Uterus (tissue), 2 donors: ENCODE data around the gene SRPRA.

Experiments
- POLR2A ChIP-seq, 2 donors: fragments of 450-650 bp; IDR thresholded peaks; one replicate each; pipeline ENCODE4 v1.6.1; 2016; ENCODE audit warnings: antibody characterized with exemption in 2 of 2, mild to moderate bottlenecking in 1 of 2, moderate library complexity in 1 of 2
- TF ChIP-seq, protein P1 (sequence below), 4 experiments: fragments of 200-600 bp in 2 of 4; fragments of 450-650 bp in 2 of 4; sonication (generic) in 2 of 4; IDR thresholded peaks; one replicate each; pipeline ENCODE4 v1.5.1; 2016 to 2019; ENCODE audit warnings: antibody characterized with exemption in 4 of 4, mild to moderate bottlenecking in 2 of 4, moderate library complexity in 1 of 4

DNA sequence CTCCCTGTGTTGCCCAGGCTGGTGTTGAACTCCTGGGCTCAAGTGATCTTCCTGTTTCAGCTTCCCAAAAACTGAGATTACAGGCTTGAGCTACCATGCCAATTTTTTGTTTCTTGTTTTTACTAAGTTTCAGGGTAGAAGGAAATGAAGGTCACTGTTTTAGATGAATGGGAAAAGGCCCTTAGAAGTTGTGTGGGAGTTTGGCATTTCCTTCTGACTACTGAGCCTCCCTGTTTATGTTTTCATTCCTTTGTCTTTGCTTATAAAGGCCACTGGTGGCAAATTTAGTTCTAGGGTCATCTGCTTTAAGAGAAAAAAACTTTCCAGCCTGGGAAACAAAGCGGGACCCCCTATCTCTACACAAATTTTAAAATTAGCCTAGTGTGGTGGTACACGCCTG, 22.1 kb downstream of the SRPRA start:
- TF ChIP-seq, protein P1, sequence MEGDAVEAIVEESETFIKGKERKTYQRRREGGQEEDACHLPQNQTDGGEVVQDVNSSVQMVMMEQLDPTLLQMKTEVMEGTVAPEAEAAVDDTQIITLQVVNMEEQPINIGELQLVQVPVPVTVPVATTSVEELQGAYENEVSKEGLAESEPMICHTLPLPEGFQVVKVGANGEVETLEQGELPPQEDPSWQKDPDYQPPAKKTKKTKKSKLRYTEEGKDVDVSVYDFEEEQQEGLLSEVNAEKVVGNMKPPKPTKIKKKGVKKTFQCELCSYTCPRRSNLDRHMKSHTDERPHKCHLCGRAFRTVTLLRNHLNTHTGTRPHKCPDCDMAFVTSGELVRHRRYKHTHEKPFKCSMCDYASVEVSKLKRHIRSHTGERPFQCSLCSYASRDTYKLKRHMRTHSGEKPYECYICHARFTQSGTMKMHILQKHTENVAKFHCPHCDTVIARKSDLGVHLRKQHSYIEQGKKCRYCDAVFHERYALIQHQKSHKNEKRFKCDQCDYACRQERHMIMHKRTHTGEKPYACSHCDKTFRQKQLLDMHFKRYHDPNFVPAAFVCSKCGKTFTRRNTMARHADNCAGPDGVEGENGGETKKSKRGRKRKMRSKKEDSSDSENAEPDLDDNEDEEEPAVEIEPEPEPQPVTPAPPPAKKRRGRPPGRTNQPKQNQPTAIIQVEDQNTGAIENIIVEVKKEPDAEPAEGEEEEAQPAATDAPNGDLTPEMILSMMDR (IDR thresholded peaks at IDR 0.05), result no peak
- no peak for TF ChIP-seq POLR2A (IDR thresholded peaks at IDR 0.05)
